IPS DF 6.9 (cell line): ENCODE data around the gene GADD45G.

ENCODE experiments used
- DNase-seq: peaks from one replicate; pipeline ENCODE4 v3.0.0-alpha.2; 2013; ENCODE audit warnings: low read depth, low spot score
- H3K27ac ChIP-seq: one replicate; pipeline ENCODE4 v1.5.1; 2013; ENCODE audit warnings: low read length, control low read depth
- H3K27me3 ChIP-seq: 2 replicates; pipeline ENCODE4 v1.6.1; 2013; ENCODE audit warnings: mild to moderate bottlenecking, low read length; ENCODE audit not compliant: control insufficient read depth, insufficient read depth
- H3K36me3 ChIP-seq: 2 replicates; pipeline ENCODE4 v1.6.1; 2013; ENCODE audit warnings: low read length; ENCODE audit not compliant: control insufficient read depth, insufficient read depth
- H3K4me1 ChIP-seq: 2 replicates; pipeline ENCODE4 v1.6.1; 2013; ENCODE audit warnings: low read length; ENCODE audit not compliant: control insufficient read depth, insufficient read depth
- H3K4me3 ChIP-seq: 2 replicates; pipeline ENCODE4 v1.5.1; 2013; ENCODE audit warnings: mild to moderate bottlenecking, low read length
- H3K9me3 ChIP-seq: 2 replicates; pipeline ENCODE4 v1.6.1; 2013; ENCODE audit warnings: low read length, inconsistent platforms; ENCODE audit not compliant: control insufficient read depth, insufficient read depth
- WGBS: extraction: QIAGEN DNeasy Blood & Tissue Kit; methylation state at CpG from one replicate; pipeline ENCODE4 v1.1.7; 2013; ENCODE audit warnings: mixed read lengths, missing lambda C conversion rate; ENCODE audit not compliant: insufficient read length, insufficient coverage; 5-methylcytosine and 5-hydroxymethylcytosine counted together

GADD45G gene

GRCh38 chr9:89630508-89630907 lies 25.7 kb downstream of the GADD45G start:
- no peak for DNase-seq
- no peaks in the 10 kb centered on the region for H3K36me3 ChIP-seq
- H3K27ac ChIP-seq: no peak overlapping the region
- no peaks in the 10 kb centered on the region for H3K4me1 ChIP-seq
- H3K4me3 ChIP-seq: no peak overlapping the region
- no peaks in the 10 kb centered on the region for H3K27me3 ChIP-seq
- H3K9me3 ChIP-seq: no peaks in the 10 kb centered on the region
- WGBS: no CpG with 5 or more reads among the region's 5 CpGs

DNA sequence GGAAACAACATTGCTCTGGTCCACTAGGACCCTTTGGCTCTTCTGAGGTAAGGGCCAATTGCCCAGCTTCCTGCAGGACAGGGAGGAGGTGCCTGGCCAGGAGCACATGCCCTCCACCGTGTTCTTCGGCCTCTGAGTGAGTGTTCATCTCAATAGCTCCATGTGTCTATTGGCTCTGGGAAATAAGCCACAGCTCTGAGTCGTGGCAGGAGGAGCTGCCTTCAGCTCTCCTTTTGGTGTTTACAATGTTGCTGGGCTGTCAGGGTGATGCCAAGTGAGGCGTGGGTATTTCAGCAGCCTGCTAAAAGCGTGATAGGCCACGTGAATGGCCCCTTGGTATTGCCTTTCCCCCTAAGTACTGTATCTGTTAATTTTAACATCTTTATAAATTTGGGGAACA lies 26.6 kb downstream of the GADD45G start:
- Histone ChIP-seq H3K9me3 (no peaks in the 10 kb centered on the region), H3K4me3 (no peak overlapping the region), H3K4me1 (no peaks in the 10 kb centered on the region), H3K36me3 (no peaks in the 10 kb centered on the region), H3K27ac (no peak overlapping the region), H3K27me3 (no peaks in the 10 kb centered on the region)
- DNase-seq: no peak
- WGBS: no CpG with 5 or more reads among the region's 6 CpGs

GRCh38 chr9:89632192-89632733 lies 27.5 kb downstream of the GADD45G start:
- H3K27ac ChIP-seq: no peak overlapping the region
- no peaks in the 10 kb centered on the region for H3K27me3 ChIP-seq
- no peak overlapping the region for H3K4me3 ChIP-seq
- no peaks in the 10 kb centered on the region for H3K4me1 ChIP-seq
- H3K9me3 ChIP-seq: no peaks in the 10 kb centered on the region
- WGBS: no CpG with 5 or more reads among the region's 7 CpGs
- DNase-seq: no peak
- no peaks in the 10 kb centered on the region for H3K36me3 ChIP-seq

GRCh38 chr9:89632736-89633135 lies 27.9 kb downstream of the GADD45G start:
- no peak for DNase-seq
- no peaks in the 10 kb centered on the region for H3K36me3 ChIP-seq
- no peak overlapping the region for H3K4me3 ChIP-seq
- no peaks in the 10 kb centered on the region for H3K9me3 ChIP-seq
- H3K4me1 ChIP-seq: no peaks in the 10 kb centered on the region
- no CpG with 5 or more reads among the region's 7 CpGs for WGBS
- no peaks in the 10 kb centered on the region for H3K27me3 ChIP-seq
- H3K27ac ChIP-seq: no peak overlapping the region

GRCh38 chr9:89633404-89633803 lies 28.6 kb downstream of the GADD45G start:
- no peaks in the 10 kb centered on the region for H3K27me3 ChIP-seq
- no peaks in the 10 kb centered on the region for H3K4me1 ChIP-seq
- H3K4me3 ChIP-seq: no peak overlapping the region
- no peak overlapping the region for H3K27ac ChIP-seq
- no peaks in the 10 kb centered on the region for H3K36me3 ChIP-seq
- WGBS: no CpG with 5 or more reads among the region's 6 CpGs
- no peak for DNase-seq
- H3K9me3 ChIP-seq: no peaks in the 10 kb centered on the region

DNA sequence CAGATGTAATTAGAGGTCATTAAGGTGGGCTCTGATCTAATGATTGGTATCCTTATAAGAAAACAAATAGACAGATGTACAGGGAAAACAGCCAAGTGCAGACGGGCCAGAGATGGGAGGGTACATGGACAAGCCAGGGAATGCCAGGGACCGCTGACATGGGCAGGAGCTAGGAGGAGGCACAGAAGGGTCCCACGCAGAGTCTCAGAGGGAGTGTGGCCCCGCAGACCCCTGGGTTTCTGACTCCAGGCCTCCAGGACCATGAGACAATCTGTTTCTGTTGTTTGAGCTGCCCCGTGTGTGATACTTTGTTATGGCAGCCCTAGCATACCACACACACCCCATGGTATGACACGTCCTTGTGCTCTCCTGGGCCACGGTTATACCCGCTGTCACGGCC lies 29.1 kb downstream of the GADD45G start:
- Histone ChIP-seq H3K9me3 (no peaks in the 10 kb centered on the region), H3K4me3 (no peak overlapping the region), H3K27ac (no peak overlapping the region), H3K4me1 (no peaks in the 10 kb centered on the region), H3K36me3 (no peaks in the 10 kb centered on the region), H3K27me3 (no peaks in the 10 kb centered on the region)
- no CpG with 5 or more reads among the region's 9 CpGs for WGBS
- DNase-seq: no peak

GRCh38 chr9:89634995-89635742 lies 30.4 kb downstream of the GADD45G start:
- no peaks in the 10 kb centered on the region for H3K36me3 ChIP-seq
- no peak for DNase-seq
- WGBS: no CpG with 5 or more reads among the region's 7 CpGs
- no peak overlapping the region for H3K27ac ChIP-seq
- H3K9me3 ChIP-seq: no peaks in the 10 kb centered on the region
- no peaks in the 10 kb centered on the region for H3K27me3 ChIP-seq
- H3K4me1 ChIP-seq: no peaks in the 10 kb centered on the region
- H3K4me3 ChIP-seq: no peak overlapping the region

GRCh38 chr9:89635816-89636215 lies 31.0 kb downstream of the GADD45G start:
- H3K27ac ChIP-seq: no peak overlapping the region
- no peak overlapping the region for H3K4me3 ChIP-seq
- DNase-seq: no peak
- H3K9me3 ChIP-seq: no peaks in the 10 kb centered on the region
- no CpG with 5 or more reads among the region's 5 CpGs for WGBS
- no peaks in the 10 kb centered on the region for H3K27me3 ChIP-seq
- no peaks in the 10 kb centered on the region for H3K36me3 ChIP-seq
- no peaks in the 10 kb centered on the region for H3K4me1 ChIP-seq

DNA sequence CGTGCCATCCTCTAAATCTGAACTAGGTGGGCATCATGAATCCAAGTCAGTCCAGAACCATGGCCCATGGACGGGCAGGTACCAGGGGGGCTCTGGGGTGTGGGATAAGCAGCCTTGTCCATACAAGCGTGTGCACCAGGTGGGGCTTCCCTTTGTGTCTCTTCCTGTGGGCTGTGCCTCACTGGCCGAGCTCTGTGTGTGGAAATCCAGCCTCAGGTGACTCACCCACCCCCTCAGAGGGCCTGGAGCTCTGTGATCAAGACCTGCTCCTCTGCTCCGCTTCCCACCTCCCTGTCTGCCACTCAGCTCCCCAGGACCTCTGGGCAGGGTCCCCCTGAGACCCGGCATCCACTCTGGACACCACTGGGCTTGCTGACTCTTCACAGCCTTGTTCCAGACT lies 33.0 kb downstream of the GADD45G start:
- no peaks in the 10 kb centered on the region for H3K36me3 ChIP-seq
- H3K9me3 ChIP-seq: no peaks in the 10 kb centered on the region
- no peaks in the 10 kb centered on the region for H3K27me3 ChIP-seq
- no peak overlapping the region for H3K27ac ChIP-seq
- no CpG with 5 or more reads among the region's 6 CpGs for WGBS
- DNase-seq: no peak
- H3K4me3 ChIP-seq: no peak overlapping the region
- no peaks in the 10 kb centered on the region for H3K4me1 ChIP-seq

DNA sequence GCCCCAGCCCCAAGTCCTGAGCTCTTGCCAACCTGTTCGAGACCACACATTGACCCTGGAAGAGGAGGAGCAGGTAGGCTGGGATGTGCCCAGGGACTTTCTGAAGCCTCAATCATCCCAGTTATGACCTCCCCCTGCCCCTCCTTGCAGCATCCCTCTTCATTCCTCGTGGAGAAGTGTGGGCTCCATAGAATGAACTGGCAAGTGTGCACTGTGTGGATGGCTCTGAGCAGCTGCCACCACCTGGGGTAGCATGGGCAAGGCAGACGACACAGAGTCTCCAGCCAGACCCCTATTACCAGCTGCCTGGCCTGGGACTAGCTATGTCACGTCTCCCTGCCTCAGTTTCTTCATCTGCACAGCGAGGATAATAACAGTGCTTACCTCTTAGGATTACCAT lies 33.5 kb downstream of the GADD45G start:
- DNase-seq: no peak

DNA sequence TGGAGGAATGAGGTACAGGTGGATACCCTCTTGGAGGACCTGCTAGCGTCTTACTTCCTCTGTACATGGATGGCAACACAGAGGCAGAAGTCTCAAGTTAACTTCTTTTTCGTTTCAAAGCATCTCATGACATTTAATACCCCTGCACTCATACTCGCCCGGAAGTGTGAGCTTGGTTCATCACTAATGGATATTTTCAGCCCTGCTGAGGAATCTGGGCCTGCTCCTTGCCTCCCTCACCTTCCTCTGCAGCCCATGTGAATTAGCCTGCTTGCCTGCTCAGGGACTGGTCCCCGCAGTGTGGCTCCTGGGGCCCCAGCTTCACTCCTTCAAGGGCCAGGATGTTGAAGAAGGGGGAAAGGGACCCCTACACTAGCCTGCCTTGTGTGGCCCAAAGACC lies 34.1 kb downstream of the GADD45G start:
- Histone ChIP-seq H3K4me3 (no peak overlapping the region), H3K27ac (no peak overlapping the region), H3K4me1 (no peaks in the 10 kb centered on the region), H3K9me3 (no peaks in the 10 kb centered on the region), H3K27me3 (no peaks in the 10 kb centered on the region), H3K36me3 (no peaks in the 10 kb centered on the region)
- no peak for DNase-seq
- WGBS: no CpG with 5 or more reads among the region's 5 CpGs

More for the DNA sequence above, 33.5 kb downstream of the GADD45G start:
- no peak overlapping the region for H3K27ac ChIP-seq
- no peaks in the 10 kb centered on the region for H3K36me3 ChIP-seq
- WGBS: no CpG with 5 or more reads among the region's 5 CpGs
- H3K4me1 ChIP-seq: no peaks in the 10 kb centered on the region
- H3K4me3 ChIP-seq: no peak overlapping the region
- no peaks in the 10 kb centered on the region for H3K9me3 ChIP-seq
- H3K27me3 ChIP-seq: no peaks in the 10 kb centered on the region
